IMR-90 (cell line): Measurements from ENCODE around the gene POM121L2.

Experiments
- BHLHE40 ChIP-seq: fragments of 150-350 bp; IDR thresholded peaks from 2 replicates; pipeline ENCODE4 v1.6.1; 2016; ENCODE audit warnings: mild to moderate bottlenecking, low read depth, low read length
- CEBPB ChIP-seq: IDR thresholded peaks from 2 replicates; pipeline ENCODE4 v1.6.1; 2012; ENCODE audit warnings: low read depth, low read length, improper control_type of control experiment
- CHD1 ChIP-seq: IDR thresholded peaks from 2 replicates; pipeline ENCODE4 v1.6.1; 2012; ENCODE audit warnings: low read depth, low read length, improper control_type of control experiment
- MAFK ChIP-seq: IDR thresholded peaks from 2 replicates; pipeline ENCODE4 v1.6.1; 2012; ENCODE audit warnings: low read depth, low read length, improper control_type of control experiment
- MAZ ChIP-seq: IDR thresholded peaks from 2 replicates; pipeline ENCODE4 v1.6.1; 2012; ENCODE audit warnings: low read depth, mild to moderate bottlenecking, low read length, improper control_type of control experiment, moderate library complexity, borderline replicate concordance
- MXI1 ChIP-seq: IDR thresholded peaks from 2 replicates; pipeline ENCODE4 v1.6.1; 2012; ENCODE audit warnings: low read depth, mild to moderate bottlenecking, low read length, moderate library complexity, borderline replicate concordance
- NFE2L2 ChIP-seq: fragments of 150-350 bp; IDR thresholded peaks from 2 replicates; pipeline ENCODE4 v1.6.1; 2016; ENCODE audit warnings: low read depth, mild to moderate bottlenecking, low read length
- POLR2A ChIP-seq: IDR thresholded peaks from 2 replicates; pipeline ENCODE4 v1.6.1; 2012; ENCODE audit warnings: mild to moderate bottlenecking, low read depth, low read length
- RAD21 ChIP-seq: IDR thresholded peaks from 2 replicates; pipeline ENCODE4 v1.6.1; 2012; ENCODE audit warnings: low read length, improper control_type of control experiment
- RFX5 ChIP-seq: IDR thresholded peaks from 2 replicates; pipeline ENCODE4 v1.8.0; 2012; ENCODE audit warnings: low read depth, mild to moderate bottlenecking, low read length, moderate library complexity
- SMC3 ChIP-seq: fragments of 150-350 bp; IDR thresholded peaks from 2 replicates; pipeline ENCODE4 v1.6.1; 2016; ENCODE audit warnings: low read depth, mild to moderate bottlenecking, antibody characterized with exemption, low read length, moderate library complexity
- TF ChIP-seq, protein P1 (sequence below): conservative IDR thresholded peaks from 2 replicates; pipeline ENCODE4 v1.5.1; 2012; ENCODE audit warnings: mild to moderate bottlenecking, low read depth, low read length, improper control_type of control experiment
- TF ChIP-seq, protein P2 (sequence below): fragments of 150-350 bp; IDR thresholded peaks from 2 replicates; pipeline ENCODE4 v1.6.1; 2017; ENCODE audit warnings: mild to moderate bottlenecking, antibody characterized with exemption, low read length, low read depth
- TF ChIP-seq, protein P3 (sequence below): fragments of 150-350 bp; IDR thresholded peaks from 2 replicates; pipeline ENCODE4 v1.6.1; 2016; ENCODE audit warnings: low read depth, mild to moderate bottlenecking, low read length, moderate library complexity, borderline replicate concordance

- TF ChIP-seq, protein P1, sequence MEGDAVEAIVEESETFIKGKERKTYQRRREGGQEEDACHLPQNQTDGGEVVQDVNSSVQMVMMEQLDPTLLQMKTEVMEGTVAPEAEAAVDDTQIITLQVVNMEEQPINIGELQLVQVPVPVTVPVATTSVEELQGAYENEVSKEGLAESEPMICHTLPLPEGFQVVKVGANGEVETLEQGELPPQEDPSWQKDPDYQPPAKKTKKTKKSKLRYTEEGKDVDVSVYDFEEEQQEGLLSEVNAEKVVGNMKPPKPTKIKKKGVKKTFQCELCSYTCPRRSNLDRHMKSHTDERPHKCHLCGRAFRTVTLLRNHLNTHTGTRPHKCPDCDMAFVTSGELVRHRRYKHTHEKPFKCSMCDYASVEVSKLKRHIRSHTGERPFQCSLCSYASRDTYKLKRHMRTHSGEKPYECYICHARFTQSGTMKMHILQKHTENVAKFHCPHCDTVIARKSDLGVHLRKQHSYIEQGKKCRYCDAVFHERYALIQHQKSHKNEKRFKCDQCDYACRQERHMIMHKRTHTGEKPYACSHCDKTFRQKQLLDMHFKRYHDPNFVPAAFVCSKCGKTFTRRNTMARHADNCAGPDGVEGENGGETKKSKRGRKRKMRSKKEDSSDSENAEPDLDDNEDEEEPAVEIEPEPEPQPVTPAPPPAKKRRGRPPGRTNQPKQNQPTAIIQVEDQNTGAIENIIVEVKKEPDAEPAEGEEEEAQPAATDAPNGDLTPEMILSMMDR: no peak
- TF ChIP-seq POLR2A (no peak), BHLHE40 (no peak), MAFK (no peak), NFE2L2 (no peak), MXI1 (no peak), RFX5 (no peak), SMC3 (no peak), MAZ (no peak), CEBPB (no peak), CHD1 (no peak), RAD21 (no peak)
- TF ChIP-seq, protein P2, sequence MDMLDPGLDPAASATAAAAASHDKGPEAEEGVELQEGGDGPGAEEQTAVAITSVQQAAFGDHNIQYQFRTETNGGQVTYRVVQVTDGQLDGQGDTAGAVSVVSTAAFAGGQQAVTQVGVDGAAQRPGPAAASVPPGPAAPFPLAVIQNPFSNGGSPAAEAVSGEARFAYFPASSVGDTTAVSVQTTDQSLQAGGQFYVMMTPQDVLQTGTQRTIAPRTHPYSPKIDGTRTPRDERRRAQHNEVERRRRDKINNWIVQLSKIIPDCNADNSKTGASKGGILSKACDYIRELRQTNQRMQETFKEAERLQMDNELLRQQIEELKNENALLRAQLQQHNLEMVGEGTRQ: no peak
- TF ChIP-seq, protein P3, sequence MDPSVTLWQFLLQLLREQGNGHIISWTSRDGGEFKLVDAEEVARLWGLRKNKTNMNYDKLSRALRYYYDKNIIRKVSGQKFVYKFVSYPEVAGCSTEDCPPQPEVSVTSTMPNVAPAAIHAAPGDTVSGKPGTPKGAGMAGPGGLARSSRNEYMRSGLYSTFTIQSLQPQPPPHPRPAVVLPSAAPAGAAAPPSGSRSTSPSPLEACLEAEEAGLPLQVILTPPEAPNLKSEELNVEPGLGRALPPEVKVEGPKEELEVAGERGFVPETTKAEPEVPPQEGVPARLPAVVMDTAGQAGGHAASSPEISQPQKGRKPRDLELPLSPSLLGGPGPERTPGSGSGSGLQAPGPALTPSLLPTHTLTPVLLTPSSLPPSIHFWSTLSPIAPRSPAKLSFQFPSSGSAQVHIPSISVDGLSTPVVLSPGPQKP: no peak
These were observed 20.9 kb upstream of the POM121L2 start for GRCh38 chr6:27332692-27333641.
